SW 1271 (cell line): ENCODE measurements around the gene HS3ST2.
"Not testable (repeated sequence)": the region's sequence is repeated elsewhere in the genome, so short reads cannot be mapped to it uniquely, and the experiment has no call there.

Experiments used
- DNase-seq, 2 experiments: peaks; one replicate each; lab custom pipeline; 2025; lab: John Stamatoyannopoulos, UW

The HS3ST2 gene

DNA sequence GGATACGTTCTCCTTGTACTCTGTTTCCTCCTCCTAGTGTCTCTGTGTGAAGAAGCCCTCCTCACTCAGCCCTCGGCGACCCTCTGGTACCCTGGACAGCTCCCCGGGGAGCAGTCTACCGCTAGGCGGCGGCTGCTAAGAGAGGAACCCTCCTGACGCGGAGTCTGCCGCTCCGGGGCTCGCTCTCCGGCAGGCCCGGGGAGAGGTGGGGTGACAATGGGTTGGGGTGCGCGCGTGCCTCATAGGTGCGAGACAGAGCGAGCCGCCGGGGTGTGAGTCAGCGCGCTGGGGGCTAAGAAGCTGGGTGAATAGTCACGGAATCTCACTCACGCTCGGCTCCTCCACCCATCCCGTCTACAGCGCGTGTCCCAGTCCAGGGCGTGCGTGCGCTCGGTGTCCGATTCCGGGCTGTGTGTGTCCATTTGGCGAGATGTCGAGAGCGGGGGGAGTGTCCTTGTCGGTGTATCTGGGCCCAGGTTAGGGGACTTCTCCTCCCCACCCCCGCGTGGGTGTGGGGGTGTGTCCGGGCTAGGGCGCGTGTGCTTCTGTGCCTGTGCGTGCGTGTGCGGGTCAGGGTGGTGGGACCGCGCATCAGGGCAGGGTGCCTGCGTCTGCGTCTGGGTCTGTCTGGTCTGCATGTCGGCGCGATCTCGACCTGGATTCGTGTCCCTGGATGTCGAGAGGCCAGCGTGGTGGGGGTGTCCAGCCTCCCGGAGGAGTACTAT, 577 bp upstream of the HS3ST2 start:
- no peak for DNase-seq

DNA sequence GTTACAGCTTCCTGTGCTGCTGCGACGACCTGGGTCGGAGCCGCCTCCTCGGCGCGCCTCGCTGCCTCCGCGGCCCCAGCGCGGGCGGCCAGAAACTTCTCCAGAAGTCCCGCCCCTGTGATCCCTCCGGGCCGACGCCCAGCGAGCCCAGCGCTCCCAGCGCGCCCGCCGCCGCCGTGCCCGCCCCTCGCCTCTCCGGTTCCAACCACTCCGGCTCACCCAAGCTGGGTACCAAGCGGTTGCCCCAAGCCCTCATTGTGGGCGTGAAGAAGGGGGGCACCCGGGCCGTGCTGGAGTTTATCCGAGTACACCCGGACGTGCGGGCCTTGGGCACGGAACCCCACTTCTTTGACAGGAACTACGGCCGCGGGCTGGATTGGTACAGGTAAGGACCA, 746 bp downstream of the HS3ST2 start:
- no peak for DNase-seq

DNA sequence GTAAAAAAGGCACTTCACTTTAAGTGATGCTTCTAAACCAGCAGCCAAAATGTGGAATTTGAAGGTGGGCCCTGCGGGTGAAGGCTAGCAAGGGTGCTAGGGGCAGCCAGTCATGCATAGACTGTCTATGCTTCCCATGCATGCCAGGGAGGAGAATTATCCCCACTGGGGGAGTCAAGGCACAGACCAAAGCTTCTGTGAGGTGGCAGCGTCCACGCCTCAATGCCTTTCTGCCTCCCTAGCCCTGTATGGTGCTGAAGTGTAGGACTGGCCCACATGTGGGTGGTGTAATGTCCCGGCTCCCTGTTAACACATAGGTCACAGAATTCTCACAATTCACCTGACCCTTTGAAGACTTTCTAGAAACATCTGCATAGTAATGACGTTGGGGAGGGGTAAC, 1.9 kb downstream of the HS3ST2 start:
- DNase-seq: no peak

DNA sequence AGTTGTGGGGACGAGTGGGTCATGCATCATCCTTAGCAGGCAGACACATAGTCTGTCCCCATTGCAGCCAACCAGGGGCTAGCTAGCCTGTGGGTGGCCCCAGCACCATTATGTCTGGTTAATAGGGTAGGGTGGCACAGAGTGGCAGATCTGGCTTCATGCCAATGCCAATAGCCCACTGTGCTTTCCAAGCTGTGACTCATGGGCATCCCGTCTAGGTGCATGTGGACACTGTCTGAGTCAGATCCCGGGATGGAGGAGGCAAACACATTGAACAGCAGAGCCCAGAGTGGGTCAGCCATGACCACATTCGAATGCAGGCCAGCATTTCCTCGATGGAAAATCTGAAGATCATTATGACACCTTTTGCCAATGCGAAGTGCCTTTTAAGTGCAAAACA, 2.5 kb downstream of the HS3ST2 start:
- DNase-seq: no peak

DNA sequence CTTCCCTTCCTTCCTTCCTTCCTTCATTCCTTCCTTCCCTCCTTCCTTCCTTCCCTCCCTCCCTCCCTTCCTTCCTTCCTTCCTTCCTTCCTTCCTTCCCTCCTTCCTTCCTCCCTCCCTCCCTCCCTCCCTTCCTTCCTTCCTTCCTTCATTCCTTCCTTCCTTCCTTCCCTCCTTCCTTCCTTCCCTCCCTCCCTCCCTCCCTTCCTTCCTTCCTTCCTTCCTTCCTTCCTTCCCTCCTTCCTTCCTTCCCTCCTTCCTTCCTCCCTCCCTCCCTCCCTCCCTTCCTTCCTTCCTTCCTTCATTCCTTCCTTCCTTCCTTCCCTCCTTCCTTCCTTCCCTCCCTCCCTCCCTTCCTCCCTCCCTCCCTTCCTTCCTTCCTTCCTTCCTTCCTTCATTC, 4.8 kb downstream of the HS3ST2 start:
- DNase-seq: not testable (repeated sequence)

DNA sequence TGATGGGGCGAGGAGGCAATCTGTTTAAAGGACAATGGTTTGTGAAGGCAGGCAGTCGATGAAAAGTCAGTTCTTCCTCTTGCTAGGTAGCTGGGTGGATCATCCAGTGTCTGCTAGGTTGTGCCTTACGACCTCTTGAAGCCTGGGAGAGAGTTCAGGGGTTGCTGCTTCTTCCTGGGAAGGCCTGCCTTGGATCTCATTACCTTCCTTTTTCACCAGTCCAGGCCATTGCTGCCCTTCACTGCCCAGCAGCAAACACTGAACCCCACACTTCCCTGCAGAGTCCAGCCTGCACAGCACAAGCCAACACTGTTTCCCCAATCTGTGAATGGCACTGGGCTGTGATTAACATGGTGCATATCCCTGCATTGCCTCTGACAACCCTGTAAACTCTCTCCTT, 24.7 kb downstream of the HS3ST2 start:
- DNase-seq: no peak

DNA sequence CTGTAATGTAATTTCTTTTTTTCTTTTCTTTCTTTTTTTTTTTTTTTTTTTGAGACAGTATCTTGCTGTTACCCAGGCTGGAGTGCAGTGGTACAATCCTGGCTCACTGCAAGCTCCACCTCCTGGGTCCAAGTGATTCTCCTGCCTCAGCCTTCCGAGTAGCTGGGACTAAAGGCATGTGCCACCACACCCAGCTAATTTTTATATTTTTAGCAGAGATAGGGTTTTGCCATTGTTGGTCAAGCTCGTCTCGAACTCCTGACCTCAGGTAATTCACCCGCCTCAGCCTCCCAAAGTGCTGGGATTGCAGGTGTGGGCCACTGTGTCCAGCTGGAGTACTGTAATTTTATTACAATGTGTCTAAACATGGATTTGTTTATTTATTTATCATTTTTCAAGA, 28.1 kb downstream of the HS3ST2 start:
- not testable (repeated sequence) for DNase-seq

DNA sequence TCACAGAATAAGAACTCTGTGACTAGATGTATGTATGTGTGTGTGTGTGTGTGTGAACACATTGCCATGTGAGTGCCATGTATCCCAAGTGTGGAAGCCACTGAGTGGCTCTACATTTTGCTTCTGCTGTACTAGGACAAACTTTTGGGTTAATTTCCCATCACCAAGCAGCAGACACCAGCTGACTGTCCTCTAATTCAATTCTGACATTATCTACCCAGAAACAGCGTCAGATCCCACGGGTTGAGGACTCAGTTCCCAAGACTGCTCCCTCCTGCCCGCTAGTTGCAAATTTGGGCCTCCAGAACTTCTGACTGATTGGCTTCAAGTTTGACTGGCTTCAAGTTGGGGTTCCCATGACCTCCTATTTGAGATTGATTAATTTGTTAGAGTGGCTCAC, 29.2 kb downstream of the HS3ST2 start:
- DNase-seq: no peak

DNA sequence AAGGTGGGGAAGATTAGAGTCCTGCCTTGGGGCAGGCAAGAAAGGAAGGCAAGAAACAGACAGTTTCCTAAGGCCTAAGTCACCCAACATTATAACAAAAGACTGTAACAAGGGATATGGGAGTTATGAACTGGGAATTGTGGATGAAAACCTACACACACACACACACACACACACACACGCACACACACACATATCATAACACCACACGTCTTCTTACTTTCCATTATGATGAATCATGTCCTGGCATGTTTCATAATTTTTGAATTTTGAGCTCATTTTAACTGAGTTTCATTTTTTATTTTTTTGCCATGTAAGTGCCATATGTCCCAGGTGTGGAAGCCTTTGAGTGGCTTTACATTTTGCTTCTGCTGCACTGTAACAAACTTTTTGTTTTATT, 29.9 kb downstream of the HS3ST2 start:
- no peak for DNase-seq

DNA sequence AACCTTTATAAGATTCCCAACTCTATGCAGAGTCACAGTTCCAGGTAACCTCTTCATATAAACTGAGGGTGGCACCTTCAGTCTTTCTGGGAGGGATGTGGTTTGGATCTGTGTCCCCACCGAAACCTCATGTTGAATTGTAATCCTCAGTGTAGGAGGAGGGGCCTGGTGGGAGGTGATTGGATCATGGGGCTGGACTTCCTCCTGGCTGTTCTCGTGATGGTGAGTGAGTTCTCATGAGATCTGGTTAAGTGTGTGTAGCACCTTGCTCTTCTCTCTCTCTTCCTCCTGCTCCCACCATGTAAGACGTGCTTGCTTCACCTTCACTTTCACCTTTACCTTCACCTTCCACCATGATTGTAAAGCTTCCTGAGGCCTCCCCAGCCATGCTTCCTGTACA, 30.5 kb downstream of the HS3ST2 start:
- DNase-seq: no peak

DNA sequence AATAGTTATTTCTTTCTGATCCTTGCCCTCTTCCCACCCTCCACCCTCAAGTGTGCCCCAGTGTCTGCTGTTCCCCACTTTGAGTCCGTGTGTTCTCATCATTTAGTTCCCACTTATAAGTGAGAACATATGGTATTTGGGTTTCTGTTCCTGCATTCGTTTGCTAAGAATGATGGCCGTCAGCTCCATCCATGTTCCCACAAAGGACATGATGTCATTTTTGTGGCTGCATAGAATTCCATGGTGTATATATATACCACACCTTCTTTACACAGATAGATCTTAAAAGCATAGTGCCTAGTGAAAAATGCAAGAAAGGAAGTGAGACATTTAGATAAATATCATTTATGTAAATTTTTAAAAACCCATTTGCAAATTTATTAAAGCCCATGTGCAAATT, 33.1 kb downstream of the HS3ST2 start:
- no peak for DNase-seq

DNA sequence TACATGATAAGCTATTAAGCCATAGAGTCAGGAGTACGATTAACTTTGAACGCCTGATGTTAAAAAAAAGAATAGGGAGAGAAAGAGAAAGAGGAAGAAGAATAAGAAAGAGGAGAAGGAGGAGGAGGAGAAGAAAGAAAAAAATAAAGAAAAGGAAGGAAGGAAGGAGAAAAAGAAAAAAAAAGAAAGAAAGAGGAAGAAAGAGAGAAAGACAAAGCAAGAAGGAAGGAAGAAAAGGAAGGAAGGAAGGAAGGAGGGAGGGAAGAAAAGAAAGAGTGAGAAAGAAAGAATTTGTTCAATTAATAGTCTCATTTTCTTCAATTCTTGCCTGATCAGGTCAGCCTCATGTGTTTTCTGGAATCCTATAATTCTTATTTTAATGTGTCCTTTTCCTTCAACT, 33.7 kb downstream of the HS3ST2 start:
- no peak for DNase-seq

DNA sequence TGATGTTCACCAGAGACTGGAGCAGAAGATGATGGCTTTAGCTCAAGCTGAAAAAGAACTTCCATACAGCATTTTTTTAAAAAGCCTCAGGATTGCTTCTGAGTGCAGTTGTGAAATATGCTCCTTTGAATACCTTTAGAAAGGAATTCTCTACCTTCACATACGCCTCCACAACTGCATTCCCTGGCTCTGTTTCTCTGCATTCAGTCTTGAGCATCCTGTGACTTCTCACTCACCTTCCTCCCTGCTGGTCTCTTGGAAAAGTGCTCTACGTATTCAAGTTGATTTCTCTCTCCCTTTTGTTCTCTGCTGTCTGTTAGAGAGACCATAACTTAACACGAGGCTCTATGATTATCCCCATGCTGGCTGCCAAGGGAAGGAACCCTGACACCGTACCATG, 34.5 kb downstream of the HS3ST2 start:
- no peak for DNase-seq

DNA sequence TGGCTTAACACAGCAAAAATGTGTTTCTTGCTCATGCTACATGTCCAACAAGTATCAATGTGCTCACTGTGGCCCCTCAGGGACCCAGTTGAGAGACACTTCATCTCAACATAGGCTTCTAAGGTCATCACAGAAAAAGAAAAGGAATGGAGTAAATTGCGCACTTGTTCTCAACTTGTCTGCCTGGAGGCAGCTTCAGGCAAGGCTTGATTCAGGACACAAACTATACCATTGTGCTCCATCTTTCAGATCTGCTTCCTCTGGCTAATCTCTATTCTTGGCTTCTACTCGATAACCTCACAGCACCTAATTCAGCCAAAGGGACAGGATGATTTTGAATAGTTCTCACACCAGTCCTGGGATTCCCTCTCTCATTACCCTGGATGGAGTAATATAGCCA, 35.6 kb downstream of the HS3ST2 start:
- no peak for DNase-seq

DNA sequence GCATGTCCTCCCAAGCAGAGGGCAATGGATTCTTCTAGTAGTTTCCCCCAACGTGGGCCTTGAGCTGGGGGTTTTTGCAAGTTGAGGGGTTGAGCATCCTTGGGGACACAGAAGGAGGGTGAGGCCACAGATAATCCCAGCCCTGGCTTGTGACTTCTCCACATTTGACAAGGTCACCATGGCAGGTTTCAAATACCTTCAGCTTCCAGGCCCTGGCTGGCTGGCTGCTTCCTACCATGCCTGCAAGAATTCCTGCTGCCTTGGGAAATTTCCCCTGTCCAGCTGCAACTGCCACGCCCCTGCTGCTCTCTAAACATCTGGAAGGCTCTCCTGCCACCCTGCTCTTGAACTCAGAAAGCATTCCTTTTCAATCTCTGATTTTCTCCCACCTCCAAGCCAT, 41.3 kb downstream of the HS3ST2 start:
- DNase-seq: no peak

DNA sequence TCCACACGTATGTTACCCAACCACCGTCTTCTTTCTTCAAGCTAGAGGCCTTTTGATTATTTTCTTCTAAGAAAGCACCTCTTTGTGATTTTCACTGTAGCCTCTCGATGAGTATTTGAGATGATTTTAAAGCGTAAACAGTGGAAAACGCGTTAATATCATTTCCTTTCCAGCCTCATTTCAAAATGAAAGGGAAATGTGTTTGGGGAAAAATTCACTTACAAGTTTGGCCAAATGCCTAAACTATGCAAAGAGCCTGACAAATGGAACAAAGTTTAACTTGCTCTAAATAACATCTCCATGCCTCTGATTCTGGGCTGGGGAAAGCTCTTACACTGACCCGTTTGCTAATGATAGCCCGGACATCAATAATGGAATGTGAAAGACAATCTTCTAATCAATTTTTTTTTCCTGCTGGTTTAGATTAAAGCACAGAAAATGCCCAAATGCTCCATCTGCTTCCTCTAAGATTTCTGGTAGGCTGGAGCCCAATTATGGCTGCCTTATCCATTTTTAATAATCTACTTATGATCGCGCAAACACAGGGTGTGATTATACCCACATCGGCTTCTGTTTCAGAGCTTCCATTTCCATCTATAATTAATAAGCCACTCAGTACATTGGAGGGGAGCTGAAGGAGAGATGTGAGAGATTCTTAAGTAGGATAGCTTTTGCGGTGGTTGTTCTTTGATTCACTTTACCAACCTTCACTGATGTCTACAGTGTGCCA, 43.5 kb downstream of the HS3ST2 start:
- DNase-seq: no peak

DNA sequence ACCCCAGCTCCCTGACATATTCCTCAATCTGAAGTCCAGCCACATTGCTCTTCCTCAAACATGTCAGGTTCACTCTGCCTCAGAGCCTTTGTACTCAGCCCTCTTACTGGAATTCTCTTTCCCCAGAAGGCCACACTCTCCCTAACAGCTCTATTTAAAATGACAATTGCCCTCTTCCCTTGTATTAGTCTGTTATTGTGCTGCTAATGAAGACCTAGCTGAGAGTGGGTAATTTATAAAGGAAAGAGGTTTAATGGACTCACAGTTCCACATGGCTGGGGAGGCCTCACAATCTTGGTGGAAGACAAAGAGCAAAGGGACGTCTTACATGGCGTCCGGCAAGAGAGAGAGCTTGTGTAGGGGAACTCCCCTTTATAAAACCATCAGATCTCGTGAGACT, 46.0 kb downstream of the HS3ST2 start:
- no peak for DNase-seq

DNA sequence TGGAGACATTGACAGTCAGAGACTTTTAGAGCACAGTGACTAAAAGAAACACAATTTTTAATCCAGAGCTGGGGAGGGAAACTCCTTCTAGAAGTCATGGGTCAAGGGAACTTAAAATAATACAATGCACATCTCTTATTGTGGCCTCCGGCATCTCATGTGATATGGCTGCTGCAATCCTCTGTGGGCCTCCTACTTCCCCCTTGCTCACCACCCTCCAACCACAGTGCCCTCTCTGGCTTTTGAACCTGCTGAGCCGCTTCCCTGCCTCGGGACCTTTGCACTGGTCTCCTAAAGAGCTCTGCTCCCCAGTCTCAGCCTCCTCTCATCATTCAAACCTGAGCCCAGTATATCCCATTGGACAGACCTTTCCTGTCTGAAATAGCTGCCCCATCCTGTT, 47.6 kb downstream of the HS3ST2 start:
- DNase-seq: no peak

DNA sequence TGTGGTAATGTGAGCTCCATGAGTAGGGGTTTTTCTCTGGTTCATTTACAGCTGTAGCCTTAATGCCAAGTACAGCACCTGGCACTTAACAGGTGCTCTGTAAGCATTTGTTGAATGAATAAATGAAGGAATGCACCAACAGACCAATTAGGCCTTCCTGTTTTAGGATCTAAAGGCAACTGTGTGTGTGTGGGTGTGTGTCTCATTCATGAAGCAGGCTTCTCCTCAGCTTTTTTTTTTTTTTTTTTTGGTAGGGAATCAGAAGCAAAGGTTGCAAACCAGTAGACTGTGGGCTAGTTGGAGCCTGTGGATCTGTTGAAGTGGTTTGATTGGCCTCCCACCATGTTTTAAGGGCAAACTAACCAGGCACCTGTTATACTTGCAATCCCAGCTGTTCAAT, 48.1 kb downstream of the HS3ST2 start:
- DNase-seq: no peak

DNA sequence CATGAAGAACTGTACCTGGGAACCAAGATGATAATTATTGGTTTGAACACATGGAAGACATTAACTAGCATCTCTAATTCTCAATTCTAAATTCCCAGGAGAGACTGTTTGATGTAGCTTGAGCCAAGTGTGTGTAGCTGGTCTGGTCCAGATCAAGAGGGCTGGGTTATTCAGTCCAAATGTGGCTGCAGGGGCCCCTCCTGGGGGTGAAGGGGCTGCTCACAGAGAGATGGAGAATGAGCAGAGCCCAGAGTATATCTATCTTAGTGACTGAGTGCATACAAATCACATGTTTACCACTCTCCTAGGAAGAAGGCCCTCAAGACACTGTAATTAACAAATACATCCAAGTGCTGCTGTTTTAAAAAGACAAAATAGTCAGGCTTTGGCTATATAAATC, 50.4 kb downstream of the HS3ST2 start:
- no peak for DNase-seq

DNA sequence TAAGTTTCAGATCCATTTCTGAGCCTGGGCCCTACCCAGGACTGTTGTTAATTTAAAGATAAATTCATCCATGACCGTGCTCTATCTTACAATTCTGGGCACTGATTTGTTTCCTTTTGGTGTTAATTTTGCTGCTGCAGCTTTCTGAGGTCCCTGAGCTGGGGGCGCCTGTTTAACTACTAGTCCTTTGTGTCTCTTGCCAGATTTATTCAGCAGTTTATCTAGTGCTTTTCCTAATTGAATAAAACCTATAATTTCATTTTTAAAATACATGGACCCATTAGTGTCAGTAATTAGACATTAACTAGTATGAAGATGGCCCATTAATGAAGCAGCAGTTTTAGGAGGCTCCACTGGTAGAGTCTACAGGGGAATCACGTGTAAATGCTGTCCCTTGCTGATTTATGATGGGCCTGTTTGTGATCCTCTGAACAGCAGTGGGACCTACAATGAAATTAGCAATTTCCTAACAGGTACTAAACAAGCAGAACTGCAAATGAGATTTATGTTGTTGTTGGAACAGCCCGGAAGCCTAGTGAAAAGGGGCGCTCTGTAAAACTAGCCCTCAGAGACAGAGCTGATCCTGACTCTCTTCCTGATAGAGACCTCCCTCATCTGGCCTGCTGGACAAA, 54.7 kb downstream of the HS3ST2 start:
- DNase-seq: no peak

DNA sequence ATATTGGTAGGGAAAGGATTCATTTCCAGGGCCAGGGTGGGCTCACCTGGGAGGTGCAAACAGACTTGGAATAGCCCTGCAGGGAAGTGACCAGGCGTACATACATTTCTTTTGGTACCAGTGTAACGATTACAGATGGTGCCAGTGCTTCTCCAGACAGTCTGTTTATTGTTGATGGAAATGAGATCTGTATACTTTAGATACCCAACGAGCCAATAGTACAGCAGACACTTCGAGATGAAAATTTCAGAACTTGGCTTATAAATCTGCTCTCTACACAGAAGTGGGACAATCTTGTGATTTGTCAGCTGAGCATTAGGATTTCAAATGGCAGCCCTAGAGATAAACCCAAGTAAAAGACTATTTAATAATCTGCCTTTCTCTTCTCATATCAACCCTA, 57.9 kb downstream of the HS3ST2 start:
- no peak for DNase-seq

DNA sequence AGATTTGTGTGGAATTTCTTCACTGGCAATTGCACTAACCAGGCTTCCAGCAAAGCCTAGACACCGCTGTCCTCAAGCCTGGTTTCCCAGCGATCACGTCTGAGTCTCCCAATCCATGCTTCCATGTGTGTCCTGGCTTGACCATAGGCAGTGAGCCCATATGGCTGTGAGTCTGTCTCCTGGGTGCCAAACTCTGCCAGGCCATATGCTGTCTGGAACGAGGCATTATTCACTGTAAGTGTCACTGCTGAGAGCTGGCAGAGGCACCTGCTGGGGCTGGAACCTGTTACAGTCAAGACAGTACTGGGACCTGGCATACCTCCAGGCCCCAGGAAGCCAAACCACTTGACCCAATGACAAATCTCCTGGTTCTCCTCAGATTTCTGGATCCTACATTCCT, 60.4 kb downstream of the HS3ST2 start:
- no peak for DNase-seq

DNA sequence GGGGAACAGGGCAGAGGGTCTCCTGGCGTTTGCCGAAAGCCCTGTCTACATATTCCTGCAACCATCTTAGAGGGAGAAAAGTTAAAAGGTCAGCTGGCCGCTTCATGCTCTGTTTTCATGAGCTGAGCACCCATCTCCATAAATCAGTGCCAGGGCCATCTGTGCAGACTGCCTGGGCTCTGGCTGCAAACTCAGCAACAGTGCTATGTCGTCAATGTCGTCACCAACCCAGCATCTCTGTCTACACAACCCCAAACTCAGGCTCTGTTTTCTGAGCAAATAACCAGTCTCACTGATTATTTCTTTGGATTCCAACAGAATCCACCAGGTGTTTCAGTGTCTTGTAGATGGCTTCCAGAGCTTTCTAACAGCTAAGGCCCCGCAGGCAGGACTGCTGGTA, 65.0 kb downstream of the HS3ST2 start:
- no peak for DNase-seq
